Stimulated activated memory B cell treated with anti-CD40 and anti-IgM and Interleukin-4, amounts not matched to agents 10 μg/mL and 1 μg/mL and 100 μg/mL, for 72 hours (primary cell): ENCODE data around the gene NCSTN.

Experiments used
- ATAC-seq: fragments of 150-1000 bp; cut with Tn5 transposase; 2 replicates; pipeline ENCODE4 v1.10.0; 2021
- H3K27ac Mint-ChIP-seq: one replicate; pipeline ENCODE4 v1.8.0; 2022; ENCODE audit warnings: mild to moderate bottlenecking, mixed read lengths
- H3K27me3 Mint-ChIP-seq: one replicate; pipeline ENCODE4 v1.8.0; 2022; ENCODE audit warnings: mixed read lengths
- H3K36me3 Mint-ChIP-seq: one replicate; pipeline ENCODE4 v1.8.0; 2022; ENCODE audit warnings: mixed read lengths
- H3K4me1 Mint-ChIP-seq: one replicate; pipeline ENCODE4 v1.8.0; 2022; ENCODE audit warnings: mixed read lengths
- H3K4me3 Mint-ChIP-seq: one replicate; pipeline ENCODE4 v1.8.0; 2022; ENCODE audit warnings: mild to moderate bottlenecking, moderate library complexity, mixed read lengths
- H3K9me3 Mint-ChIP-seq: one replicate; pipeline ENCODE4 v1.8.0; 2022; ENCODE audit warnings: mixed read lengths

The NCSTN gene

DNA sequence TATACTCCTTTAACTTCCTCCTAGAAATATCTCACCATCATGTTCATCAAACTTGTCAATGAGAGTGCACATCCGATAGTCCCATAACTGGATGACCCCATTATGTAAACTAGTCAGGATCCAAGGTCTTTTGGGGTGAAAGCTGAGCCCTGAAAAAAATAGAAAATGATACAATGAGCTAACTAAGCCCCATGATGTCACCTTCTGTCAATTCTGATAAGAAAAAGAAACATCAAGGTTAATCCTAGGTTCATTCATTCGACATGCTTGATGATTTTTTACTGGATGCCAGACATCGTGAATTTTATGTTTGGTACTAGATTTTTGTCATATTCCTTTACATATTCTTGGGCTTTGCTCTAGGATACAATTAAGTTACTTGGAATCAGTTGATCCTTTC, 3.0 kb upstream of the NCSTN start:
- H3K27me3 Mint-ChIP-seq, result no peaks in the 10 kb centered on the region
- peaks cover 43% of the 10 kb centered on the region for H3K36me3 Mint-ChIP-seq
- no peaks in the 10 kb centered on the region for H3K9me3 Mint-ChIP-seq
- H3K27ac Mint-ChIP-seq, result peak overlapping the region; percentile 63
- peaks cover 43% of the 10 kb centered on the region for H3K4me1 Mint-ChIP-seq
- H3K4me3 Mint-ChIP-seq, result no peak overlapping the region
- no peak for ATAC-seq

DNA sequence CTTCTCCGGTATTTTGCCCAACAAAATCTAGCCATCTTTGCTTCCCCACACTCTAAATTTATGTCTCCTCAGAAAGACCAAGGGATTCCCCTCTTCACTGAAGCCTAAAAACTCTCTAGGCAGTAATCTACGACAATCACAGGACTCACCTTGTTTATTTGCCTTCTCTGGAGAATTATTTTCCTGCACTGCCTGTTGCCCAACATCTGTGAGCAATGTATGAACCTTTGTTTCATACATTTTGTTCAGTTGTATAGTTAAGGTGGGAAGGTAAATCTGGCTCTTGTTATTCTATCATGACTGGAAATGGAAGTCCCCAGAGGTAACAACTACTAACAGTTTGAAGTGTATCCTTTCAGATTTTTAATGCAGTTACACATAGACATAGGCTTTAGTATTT, 2.3 kb upstream of the NCSTN start:
- H3K4me3 Mint-ChIP-seq, result peak overlapping the region; percentile 57

DNA sequence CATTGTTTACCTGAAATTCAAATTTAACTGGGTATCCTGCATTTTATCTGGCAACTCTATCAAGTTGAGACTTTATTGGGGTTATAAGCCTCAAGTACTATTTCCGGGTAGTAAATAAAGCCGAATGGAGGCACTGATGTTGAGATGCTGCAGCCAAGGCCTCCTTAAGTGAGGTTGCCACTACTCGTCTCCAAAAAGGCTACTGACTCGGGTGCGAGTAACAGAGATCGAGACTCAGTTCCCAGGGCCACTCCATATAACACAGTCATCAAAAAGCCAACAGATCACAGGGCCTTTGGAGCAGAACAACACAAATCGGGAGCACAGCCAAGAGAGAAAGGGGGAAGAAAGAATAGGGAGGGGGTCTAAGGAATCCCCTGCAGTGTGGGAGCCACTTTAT, 657 bp upstream of the NCSTN start:
- no peaks in the 10 kb centered on the region for H3K9me3 Mint-ChIP-seq
- H3K4me3 Mint-ChIP-seq, result peak overlapping the region; percentile 97
- peaks cover 34% of the 10 kb centered on the region for H3K36me3 Mint-ChIP-seq
- H3K27ac Mint-ChIP-seq, result peak overlapping the region; percentile 98
- ATAC-seq, result no peak
- H3K27me3 Mint-ChIP-seq, result no peaks in the 10 kb centered on the region
- H3K4me1 Mint-ChIP-seq, result peaks cover 57% of the 10 kb centered on the region

More for the DNA sequence above, 2.3 kb upstream of the NCSTN start:
- ATAC-seq, result no peak
- Mint-ChIP-seq H3K27me3 (no peaks in the 10 kb centered on the region), H3K36me3 (peaks cover 39% of the 10 kb centered on the region), H3K4me1 (peaks cover 43% of the 10 kb centered on the region), H3K27ac (peak overlapping the region; percentile 63), H3K9me3 (no peaks in the 10 kb centered on the region)

DNA sequence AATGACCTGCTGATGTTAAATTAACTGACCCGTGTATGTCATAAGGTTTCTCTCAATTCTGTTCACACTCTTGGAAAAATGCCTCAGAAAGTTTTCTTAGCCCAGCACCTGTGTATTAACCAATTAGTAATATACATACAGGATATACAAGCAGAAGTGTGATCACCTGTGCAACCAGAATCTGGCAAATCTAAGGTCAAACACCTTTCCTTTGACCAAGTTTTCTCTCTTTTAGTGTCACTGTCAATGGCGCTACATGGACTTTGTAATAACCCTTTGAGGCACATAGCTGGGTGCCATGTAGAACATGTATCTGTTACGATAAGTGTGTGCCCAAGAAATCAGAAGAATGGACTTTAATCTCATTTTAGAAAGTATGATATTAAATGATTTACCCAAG, 1.1 kb downstream of the NCSTN start:
- peaks cover 55% of the 10 kb centered on the region for H3K4me1 Mint-ChIP-seq
- peak overlapping the region; percentile 97 for H3K4me3 Mint-ChIP-seq
- peak overlapping the region; percentile 98 for H3K27ac Mint-ChIP-seq
- H3K36me3 Mint-ChIP-seq, result peaks cover 27% of the 10 kb centered on the region
- H3K27me3 Mint-ChIP-seq, result no peaks in the 10 kb centered on the region
- no peaks in the 10 kb centered on the region for H3K9me3 Mint-ChIP-seq
- no peak for ATAC-seq

DNA sequence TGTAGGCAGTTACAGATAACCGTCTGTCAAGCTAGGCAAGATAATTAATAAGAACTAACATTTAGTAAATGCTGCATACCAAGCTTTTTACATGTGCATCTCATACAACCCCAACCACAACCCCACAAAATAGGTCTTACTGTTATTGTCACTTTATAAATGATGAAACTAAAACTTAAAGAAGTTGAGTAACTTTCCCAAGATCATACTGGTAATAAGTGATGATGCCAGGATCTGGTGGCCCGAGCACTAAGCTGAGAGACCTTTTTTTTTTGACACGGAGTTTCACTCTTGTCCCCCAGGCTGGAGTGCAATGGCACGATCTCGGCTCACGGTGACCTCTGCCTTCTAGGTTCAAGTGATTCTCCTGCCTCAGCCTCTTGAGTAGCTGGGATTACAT, 1.8 kb downstream of the NCSTN start:
- Mint-ChIP-seq H3K36me3 (peaks cover 27% of the 10 kb centered on the region), H3K4me3 (peak overlapping the region; percentile 97), H3K4me1 (peaks cover 48% of the 10 kb centered on the region), H3K9me3 (no peaks in the 10 kb centered on the region), H3K27ac (no peak overlapping the region), H3K27me3 (no peaks in the 10 kb centered on the region)
- no peak for ATAC-seq

DNA sequence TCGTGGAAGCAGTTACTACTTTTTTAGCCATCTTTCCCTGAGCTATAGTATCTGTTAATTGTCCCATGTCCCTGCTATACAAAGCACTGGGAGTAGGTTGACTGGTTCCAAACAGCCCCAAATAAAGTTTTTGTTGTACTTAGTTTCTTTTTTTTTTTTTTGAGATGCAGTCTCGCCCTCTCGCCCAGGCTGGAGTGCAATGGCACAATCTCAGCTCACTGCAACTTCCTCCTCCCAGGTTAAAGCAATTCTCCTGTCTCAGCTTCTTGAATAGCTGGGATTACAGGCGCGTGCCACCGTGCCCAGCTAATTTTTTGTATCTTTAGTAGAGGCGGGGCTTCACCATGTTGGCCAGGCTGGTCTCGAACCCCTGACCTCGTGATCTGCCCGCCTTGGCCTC, 3.3 kb downstream of the NCSTN start:
- Mint-ChIP-seq H3K4me3 (peak overlapping the region; percentile 39), H3K27ac (peak overlapping the region; percentile 85), H3K9me3 (no peaks in the 10 kb centered on the region)

DNA sequence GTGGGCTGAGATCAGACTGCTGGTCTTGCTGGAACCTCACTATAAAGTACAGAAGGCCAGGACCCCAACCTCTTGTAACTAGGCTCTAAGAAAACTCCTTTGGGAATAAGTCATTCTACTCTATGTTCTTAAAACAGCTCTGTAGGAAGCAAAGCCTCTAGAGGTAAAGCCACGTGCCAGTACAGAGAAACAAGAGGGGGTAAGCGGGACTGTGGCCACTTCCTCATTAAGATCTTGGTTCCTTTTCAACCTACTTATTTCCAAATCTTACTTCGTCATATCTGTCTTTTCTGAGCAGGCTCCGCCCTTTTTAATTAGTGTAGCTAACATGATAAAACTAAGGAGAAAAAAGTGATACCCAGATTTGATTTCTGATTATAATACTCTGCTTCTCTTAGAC, 3.8 kb downstream of the NCSTN start:
- Mint-ChIP-seq H3K4me1 (peaks cover 34% of the 10 kb centered on the region), H3K27me3 (no peaks in the 10 kb centered on the region), H3K9me3 (no peaks in the 10 kb centered on the region), H3K27ac (peak overlapping the region; percentile 85), H3K4me3 (peak overlapping the region; percentile 50), H3K36me3 (peaks cover 41% of the 10 kb centered on the region)
- ATAC-seq, result peak; percentile 88

More for the DNA sequence above, 3.3 kb downstream of the NCSTN start:
- no peaks in the 10 kb centered on the region for H3K27me3 Mint-ChIP-seq
- peaks cover 36% of the 10 kb centered on the region for H3K36me3 Mint-ChIP-seq
- ATAC-seq, result no peak
- H3K4me1 Mint-ChIP-seq, result peaks cover 35% of the 10 kb centered on the region

DNA sequence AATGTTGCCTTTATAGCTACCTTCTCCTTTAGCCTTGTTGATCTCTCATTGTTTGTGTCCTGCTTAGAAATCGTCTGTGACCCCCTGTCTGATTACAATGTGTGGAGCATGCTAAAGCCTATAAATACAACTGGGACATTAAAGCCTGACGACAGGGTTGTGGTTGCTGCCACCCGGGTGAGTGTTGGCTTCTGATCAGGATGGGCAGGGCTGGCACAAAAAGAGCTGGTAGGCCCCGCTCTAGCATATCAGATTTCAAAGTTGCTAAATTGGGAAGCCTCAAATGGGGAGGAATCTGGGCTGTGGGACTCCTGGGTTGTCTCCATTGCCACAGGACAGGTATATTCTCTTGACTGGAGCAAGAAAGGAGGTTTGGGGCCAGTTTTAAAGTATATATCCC, 8.4 kb downstream of the NCSTN start:
- Mint-ChIP-seq H3K27ac (no peak overlapping the region), H3K27me3 (no peaks in the 10 kb centered on the region), H3K4me3 (no peak overlapping the region), H3K9me3 (no peaks in the 10 kb centered on the region), H3K4me1 (peaks cover 16% of the 10 kb centered on the region), H3K36me3 (peaks cover 74% of the 10 kb centered on the region)
- no peak for ATAC-seq

DNA sequence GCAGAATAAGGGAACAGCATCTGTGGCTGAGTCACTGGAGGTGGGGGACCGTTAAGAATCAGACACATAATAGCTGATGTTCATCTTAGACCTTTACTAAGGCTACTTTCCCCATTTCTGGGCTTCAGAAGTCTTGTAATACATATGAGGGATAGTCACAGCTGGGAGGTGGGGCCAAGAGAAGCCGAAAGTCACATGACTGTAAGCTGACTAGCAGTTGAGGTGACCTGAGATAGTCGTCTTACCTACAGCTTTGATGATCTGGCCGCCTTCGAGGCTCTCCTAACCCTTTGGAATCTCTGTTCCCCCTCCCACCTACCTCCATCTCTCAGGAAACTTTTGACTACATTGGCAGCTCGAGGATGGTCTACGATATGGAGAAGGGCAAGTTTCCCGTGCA, 9.4 kb downstream of the NCSTN start:
- no peak overlapping the region for H3K4me3 Mint-ChIP-seq
- no peaks in the 10 kb centered on the region for H3K9me3 Mint-ChIP-seq
- no peaks in the 10 kb centered on the region for H3K27me3 Mint-ChIP-seq
- no peak overlapping the region for H3K27ac Mint-ChIP-seq
- no peak for ATAC-seq
- H3K4me1 Mint-ChIP-seq, result peaks cover 7% of the 10 kb centered on the region
- peaks cover 79% of the 10 kb centered on the region for H3K36me3 Mint-ChIP-seq

DNA sequence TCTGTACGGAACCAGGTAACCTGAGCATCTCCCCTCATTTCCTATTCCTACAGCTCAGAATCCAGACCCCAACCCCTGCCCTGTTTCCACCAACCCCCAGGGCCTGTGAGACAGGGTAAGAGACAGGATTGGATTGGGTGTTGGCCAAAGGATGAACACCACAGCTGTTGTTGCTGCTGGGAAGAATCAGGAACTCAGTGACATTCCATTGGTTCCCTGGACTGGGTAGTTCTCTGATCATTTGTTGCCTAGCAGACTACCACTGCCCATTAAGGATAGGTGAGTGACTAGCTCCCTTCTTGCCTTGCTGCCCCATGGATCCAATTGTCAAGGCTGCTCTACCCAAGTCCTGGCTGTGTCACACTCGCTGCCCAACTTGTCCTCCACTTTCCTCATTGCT, 10.0 kb downstream of the NCSTN start:
- H3K4me1 Mint-ChIP-seq, result no peaks in the 10 kb centered on the region
- no peak for ATAC-seq

DNA sequence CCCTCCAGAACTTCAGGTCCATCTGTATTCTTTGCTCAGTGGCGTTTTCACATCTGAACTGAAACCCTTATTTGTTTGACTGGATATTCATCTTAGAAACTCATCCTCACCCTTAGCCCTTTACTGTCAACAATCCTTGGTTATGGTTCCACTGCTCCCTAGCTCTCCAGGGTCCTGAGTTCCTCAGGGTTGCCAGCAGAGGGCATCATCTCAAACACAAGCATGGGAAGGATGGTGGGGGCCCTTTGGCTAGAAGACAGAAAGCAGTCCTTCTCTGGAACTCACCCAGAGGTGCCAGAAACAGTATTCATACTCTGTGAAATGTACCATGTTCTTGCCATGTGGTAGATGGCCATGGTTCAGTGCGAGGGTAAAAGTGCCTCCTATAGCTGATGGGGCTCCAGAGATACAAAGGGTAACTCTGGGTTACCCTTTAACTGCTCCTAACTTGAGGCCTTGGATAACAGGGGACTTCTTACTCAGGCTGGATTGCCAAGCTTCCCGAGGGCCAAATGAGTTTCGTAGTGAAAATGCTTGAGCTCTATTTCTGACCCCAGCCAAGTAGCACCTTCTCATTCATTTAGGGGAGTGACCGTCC, 11.3 kb downstream of the NCSTN start:
- Mint-ChIP-seq H3K27ac (no peak overlapping the region), H3K36me3 (peaks cover 82% of the 10 kb centered on the region), H3K27me3 (no peaks in the 10 kb centered on the region), H3K4me3 (no peak overlapping the region), H3K9me3 (no peaks in the 10 kb centered on the region), H3K4me1 (no peaks in the 10 kb centered on the region)
- no peak for ATAC-seq

More for the DNA sequence above, 10.0 kb downstream of the NCSTN start:
- H3K27me3 Mint-ChIP-seq, result no peaks in the 10 kb centered on the region
- no peak overlapping the region for H3K4me3 Mint-ChIP-seq
- no peaks in the 10 kb centered on the region for H3K9me3 Mint-ChIP-seq
- H3K27ac Mint-ChIP-seq, result peak overlapping the region; percentile 52
- peaks cover 79% of the 10 kb centered on the region for H3K36me3 Mint-ChIP-seq

DNA sequence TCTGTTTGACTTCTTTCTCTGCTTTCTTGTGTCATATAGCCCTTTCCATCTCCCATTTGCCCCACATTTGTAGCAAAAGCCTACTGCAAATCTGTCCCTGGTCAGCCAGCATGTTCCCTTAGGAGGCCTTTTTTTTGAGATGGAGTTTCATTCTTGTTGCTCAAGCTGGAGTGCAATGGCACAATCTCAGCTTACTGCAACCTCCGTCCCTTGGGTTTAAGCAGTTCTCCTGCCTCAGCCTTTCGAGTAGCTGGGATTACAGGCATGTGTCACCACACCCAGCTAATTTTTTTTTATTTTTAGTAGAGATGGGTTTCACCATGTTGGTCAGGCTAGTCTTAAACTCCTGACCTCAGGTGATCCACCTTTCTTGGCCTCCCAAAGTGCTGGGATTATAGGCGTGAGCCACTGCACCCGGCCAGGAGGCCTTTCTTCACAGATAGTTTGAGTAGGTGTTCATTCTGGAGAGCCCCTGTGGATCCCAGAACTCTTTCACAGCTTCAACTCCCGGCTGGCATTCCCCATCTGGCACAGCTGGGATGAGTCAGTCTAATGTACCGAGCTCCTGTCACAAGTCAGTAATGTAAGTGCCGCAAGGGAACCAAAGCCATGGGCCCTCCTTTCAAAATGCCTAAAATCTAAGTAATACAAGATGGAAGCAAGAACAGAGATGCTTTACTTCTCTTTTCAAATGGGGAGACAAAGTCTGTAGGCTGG, 14.3 kb downstream of the NCSTN start:
- no peak for ATAC-seq
- no peaks in the 10 kb centered on the region for H3K27me3 Mint-ChIP-seq
- H3K9me3 Mint-ChIP-seq, result no peaks in the 10 kb centered on the region
- no peak overlapping the region for H3K27ac Mint-ChIP-seq
- peaks cover 4% of the 10 kb centered on the region for H3K4me1 Mint-ChIP-seq
- H3K4me3 Mint-ChIP-seq, result no peak overlapping the region
- peaks cover 72% of the 10 kb centered on the region for H3K36me3 Mint-ChIP-seq

DNA sequence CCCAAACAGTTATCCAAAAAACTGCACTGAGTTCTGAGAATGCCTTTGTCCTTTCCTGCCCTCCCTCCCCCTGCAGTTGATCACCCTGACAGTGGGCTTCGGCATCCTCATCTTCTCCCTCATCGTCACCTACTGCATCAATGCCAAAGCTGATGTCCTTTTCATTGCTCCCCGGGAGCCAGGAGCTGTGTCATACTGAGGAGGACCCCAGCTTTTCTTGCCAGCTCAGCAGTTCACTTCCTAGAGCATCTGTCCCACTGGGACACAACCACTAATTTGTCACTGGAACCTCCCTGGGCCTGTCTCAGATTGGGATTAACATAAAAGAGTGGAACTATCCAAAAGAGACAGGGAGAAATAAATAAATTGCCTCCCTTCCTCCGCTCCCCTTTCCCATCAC, 14.9 kb downstream of the NCSTN start:
- ATAC-seq, result no peak
- peaks cover 8% of the 10 kb centered on the region for H3K4me1 Mint-ChIP-seq
- peaks cover 67% of the 10 kb centered on the region for H3K36me3 Mint-ChIP-seq
- H3K27me3 Mint-ChIP-seq, result no peaks in the 10 kb centered on the region
- H3K27ac Mint-ChIP-seq, result no peak overlapping the region
- H3K4me3 Mint-ChIP-seq, result no peak overlapping the region
- H3K9me3 Mint-ChIP-seq, result no peaks in the 10 kb centered on the region

DNA sequence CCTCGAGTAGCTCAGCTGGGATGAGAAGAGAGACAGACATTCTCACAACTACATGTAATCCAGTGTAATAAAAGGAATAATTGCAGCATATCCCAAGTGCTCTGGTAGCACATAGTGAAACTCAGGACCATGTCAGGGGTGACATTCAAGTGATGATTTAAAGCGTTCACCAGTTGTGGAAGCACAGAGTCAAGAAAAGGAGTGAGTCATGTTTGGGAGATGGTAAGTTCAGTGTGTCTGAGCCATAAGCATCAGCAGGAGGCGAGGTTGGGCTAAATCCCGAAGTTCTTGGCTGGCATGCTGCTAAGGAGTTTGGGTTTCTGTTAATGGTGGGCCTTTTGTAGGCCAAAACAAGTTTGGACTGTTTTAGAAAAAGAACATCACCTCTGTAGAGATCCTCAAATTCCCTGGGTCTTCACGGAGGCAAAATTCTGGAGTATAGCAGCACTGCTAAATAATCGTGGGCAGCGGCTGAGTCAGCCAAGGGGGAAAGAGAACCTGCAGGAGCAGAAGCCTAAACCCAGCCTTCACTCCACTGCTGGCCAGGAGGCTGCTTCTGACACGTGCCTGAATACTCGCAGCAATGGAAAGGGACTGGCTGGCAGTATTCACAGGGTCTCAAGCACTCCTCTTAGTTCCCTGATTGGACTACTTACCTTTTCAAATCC, 16.5 kb downstream of the NCSTN start:
- Mint-ChIP-seq H3K4me3 (no peak overlapping the region), H3K27ac (no peak overlapping the region), H3K4me1 (peaks cover 8% of the 10 kb centered on the region), H3K27me3 (no peaks in the 10 kb centered on the region), H3K36me3 (peaks cover 52% of the 10 kb centered on the region), H3K9me3 (no peaks in the 10 kb centered on the region)
- no peak for ATAC-seq

DNA sequence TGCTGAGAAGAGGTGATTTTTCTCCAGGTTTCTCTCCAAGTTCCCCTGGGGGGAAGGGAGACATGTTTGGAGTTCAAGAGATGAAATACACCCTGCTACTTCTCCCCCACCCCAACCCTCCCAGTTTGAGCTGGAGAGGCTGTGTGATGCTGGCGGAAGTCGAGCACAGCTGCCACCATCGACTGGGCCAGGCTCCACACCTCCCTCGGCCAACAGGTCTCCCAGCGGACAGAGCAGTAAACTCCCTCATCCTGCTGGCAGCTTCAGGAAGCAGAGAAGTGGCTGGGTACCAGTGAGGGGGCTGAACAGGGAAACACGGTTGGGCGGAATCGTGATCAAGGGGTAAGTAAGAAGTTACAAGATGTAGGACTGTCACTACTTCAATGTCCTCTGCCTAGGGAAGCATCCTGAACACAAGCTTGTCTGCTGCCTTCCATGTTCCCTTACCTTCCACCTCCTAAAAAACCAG, 17.1 kb downstream of the NCSTN start:
- Mint-ChIP-seq H3K4me1 (peaks cover 8% of the 10 kb centered on the region), H3K9me3 (no peaks in the 10 kb centered on the region), H3K27ac (no peak overlapping the region), H3K4me3 (no peak overlapping the region), H3K27me3 (no peaks in the 10 kb centered on the region), H3K36me3 (peaks cover 48% of the 10 kb centered on the region)
- ATAC-seq, result no peak

DNA sequence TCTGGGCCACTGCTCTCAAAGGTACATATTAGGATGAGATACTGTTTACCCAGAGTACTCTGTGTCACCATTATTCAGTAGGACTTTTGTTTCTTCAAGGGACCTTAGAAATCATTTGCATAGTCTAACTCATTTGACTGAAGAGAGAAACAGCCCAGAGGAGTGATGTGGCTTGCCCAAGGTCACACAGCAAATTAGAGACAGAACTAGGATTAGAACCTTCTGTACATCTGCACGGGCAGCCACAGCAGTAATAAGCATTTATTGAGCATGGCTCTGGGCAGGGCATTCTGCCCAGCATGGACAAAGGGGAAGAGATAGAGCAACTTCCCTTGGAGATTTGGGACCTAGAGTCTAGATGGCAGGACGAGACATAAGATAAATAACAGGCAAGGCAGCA, 18.0 kb downstream of the NCSTN start:
- Mint-ChIP-seq H3K27ac (no peak overlapping the region), H3K36me3 (peaks cover 39% of the 10 kb centered on the region), H3K4me1 (peaks cover 8% of the 10 kb centered on the region), H3K27me3 (no peaks in the 10 kb centered on the region), H3K9me3 (no peaks in the 10 kb centered on the region), H3K4me3 (no peak overlapping the region)
- no peak for ATAC-seq
